ENCODE measurements around the gene ANKRD34B.

DNA sequence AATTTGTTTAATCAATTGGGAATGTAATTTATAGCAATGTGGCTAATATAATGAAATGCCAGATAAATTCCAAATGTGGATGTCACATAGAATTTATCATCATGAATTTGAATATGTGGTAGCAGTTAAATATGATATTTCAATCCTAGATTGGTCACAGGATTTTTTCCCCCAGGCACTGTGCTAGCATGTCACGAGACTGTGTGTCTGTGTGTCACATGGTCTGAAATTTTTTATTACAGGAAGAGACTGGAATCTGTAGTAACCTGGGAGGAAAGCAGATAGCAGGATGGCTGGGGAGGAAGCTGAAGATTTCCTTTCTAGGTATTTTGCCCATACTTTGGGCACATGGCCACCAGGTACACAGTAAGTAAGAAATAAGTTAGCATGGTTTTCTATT, 49.0 kb upstream of the ANKRD34B start:
- TF ChIP-seq, protein P1, sequence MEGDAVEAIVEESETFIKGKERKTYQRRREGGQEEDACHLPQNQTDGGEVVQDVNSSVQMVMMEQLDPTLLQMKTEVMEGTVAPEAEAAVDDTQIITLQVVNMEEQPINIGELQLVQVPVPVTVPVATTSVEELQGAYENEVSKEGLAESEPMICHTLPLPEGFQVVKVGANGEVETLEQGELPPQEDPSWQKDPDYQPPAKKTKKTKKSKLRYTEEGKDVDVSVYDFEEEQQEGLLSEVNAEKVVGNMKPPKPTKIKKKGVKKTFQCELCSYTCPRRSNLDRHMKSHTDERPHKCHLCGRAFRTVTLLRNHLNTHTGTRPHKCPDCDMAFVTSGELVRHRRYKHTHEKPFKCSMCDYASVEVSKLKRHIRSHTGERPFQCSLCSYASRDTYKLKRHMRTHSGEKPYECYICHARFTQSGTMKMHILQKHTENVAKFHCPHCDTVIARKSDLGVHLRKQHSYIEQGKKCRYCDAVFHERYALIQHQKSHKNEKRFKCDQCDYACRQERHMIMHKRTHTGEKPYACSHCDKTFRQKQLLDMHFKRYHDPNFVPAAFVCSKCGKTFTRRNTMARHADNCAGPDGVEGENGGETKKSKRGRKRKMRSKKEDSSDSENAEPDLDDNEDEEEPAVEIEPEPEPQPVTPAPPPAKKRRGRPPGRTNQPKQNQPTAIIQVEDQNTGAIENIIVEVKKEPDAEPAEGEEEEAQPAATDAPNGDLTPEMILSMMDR (optimal IDR thresholded peaks at IDR 0.05 in 1 of 3, IDR thresholded peaks at IDR 0.05 in 1 of 3, conservative IDR thresholded peaks at IDR 0.05 in 1 of 3; ENCODE audit: extremely low read depth in 1 of 3, insufficient read depth in 2 of 3, low read length in 3 of 3), result no peak
- no peak for TF ChIP-seq EZH2 (IDR thresholded peaks at IDR 0.05; ENCODE audit: low read length)
